DMS114 treated with DMSO at 0.1 percent for 48 hours (cell line): ENCODE measurements around the gene ATP2C1.

Source experiments
- DNase-seq: peaks from one replicate; lab custom pipeline; 2025; ENCODE audit not compliant: unreplicated experiment; lab: John Stamatoyannopoulos, UW

ATP2C1 gene

DNA sequence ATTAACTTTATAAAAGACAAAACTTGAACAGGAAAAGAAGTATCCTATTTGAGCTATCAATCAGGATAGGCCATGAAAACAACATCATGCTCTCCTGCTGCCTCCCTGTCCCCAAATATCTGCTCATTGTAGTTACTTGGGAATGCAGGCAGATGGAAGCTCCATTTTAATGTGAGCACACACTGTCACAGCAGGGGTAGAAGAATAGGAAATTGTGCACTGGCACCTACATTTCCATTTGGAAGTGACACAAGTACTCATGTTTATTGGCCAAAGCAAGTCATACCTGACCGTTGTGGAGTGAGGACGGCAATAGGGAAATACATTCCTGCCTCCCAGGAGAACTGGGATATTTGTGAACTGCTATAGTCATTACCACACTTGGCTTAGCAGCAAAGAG, 80.3 kb downstream of the ATP2C1 start:
- DNase-seq: no peak

DNA sequence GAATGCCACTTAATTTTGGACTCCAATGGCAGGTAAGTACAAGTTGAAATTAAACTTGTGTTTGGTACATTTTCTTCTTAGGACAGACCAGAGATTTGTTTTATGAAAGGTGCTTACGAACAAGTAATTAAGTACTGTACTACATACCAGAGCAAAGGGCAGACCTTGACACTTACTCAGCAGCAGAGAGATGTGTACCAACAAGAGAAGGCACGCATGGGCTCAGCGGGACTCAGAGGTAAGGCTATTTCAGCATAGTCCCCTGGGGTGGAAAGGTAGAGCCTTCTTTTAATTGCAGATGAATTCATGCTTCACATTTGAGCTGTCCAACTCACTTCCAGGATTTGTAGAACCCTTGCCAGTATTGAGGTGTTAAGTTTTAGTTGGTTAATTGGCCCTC, 81.4 kb downstream of the ATP2C1 start:
- no peak for DNase-seq

DNA sequence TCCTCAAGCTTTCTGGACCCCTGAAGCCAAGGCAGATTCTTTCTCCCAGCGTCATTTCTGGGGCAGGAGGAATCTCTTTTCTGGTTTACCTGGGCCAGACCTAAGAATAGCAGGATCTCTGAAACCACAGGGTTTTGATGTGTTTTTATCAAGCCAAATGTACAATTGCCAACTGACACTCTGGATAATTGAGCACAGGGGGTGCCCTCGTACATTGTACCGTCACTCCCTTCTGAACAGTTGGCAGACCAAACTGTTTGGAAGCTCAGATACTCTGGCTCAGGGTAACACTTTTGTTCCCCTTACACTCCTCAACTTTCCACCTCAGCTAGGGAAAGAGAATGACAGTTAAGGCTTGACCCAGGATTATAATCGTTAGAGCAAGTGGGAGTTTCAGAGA, 82.8 kb downstream of the ATP2C1 start:
- DNase-seq: no peak

DNA sequence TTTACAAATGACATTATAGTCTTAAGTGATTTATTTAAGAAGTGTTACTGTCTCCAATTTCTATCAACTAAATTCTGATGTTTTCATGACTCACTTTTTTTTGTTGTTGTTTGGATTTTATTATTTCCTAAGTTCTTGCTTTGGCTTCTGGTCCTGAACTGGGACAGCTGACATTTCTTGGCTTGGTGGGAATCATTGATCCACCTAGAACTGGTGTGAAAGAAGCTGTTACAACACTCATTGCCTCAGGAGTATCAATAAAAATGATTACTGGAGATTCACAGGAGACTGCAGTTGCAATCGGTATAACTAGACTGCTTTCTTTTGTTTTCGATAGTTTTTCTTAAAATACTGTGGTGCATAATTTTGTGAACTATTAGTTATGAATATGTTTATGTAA, 85.2 kb downstream of the ATP2C1 start:
- no peak for DNase-seq

DNA sequence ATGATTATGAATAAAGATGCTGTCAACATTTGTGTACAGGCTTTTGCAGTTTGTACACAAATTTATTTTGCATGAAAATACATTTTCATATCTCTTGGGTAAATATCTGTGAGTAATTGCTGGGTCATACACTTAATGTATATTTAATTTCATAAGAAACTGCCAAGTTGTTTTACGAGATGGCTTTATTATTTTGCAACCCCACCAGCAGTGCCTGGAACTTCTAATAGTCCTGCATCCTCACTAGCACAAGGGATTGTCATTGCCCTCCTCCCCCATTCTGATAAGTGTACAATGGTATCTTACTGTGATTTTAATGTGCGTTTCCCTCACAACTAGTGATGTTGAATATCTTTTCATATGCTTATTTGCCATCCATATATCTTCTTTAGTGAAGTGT, 87.6 kb downstream of the ATP2C1 start:
- no peak for DNase-seq

DNA sequence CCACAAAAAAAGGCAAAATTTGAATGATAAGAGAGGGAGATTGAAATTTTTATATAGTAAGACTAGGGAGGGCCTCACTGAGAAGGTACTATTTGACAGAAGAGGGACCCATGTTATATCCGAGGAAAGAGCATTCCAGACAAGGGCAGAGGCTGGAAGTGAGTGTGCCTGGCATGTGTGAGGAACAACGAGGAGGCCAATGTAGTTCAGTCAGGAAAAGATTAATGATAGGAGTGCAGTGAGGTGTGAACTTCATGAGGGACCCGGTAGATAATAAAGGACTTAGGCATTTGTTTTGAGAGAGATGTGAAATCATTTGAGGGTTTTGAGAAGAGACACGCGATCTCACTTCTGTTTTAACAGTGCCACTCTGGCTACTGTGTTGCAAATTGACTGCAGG, 96.4 kb downstream of the ATP2C1 start:
- no peak for DNase-seq

DNA sequence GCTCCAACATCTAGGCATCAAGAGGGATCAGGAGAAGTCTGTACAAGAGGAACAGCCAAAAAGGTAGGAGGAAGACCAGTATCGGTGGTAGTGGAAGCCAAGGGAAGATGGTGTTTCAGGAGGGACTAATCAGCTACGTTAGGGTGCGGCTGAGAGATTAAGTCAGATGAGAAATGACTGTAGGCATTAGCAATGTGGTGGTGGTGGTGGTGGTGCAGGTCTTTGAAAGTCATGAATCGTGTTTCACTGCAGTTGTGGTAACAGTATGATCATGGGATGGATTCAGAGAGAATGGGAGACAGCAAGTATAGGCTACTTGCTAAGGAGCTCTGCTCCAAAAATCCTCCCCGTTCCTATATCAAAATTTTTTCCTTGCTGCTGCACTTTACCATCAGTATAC, 97.2 kb downstream of the ATP2C1 start:
- DNase-seq: no peak

DNA sequence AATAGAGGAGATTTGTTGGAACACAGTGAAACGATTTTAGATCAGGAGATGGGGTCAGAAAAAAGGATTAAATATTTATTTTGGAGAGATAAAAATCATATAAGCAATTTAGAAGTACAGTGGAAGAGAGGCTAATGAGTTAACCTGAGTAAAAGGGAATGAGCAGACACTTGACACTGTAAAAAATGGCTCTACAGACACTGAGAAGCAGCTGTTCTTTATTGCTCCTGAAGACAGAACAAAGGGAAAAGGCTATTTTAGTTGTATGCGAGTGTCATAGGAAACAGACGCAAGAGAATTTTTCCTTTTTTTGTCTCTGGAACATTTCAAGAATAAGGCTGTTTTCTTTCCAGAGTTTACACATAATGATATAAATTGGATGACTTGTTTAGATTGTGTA, 98.5 kb downstream of the ATP2C1 start:
- no peak for DNase-seq

DNA sequence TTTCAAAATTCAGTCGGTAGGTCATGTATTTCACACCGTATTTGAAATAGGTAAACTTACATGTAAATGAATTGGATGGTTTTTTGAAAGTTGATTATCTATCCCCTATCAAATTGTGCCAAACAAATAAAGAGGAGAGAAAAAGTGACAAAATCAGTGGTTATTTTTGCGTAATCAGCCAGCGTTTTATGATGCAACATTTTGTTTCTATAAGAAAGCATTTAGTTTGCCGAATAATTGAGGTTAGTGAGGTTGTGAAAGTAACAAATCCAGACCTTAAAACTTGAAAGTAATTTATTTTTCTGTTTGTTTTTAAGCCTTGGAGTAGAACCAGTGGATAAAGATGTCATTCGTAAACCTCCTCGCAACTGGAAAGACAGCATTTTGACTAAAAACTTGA, 103.4 kb downstream of the ATP2C1 start:
- no peak for DNase-seq

DNA sequence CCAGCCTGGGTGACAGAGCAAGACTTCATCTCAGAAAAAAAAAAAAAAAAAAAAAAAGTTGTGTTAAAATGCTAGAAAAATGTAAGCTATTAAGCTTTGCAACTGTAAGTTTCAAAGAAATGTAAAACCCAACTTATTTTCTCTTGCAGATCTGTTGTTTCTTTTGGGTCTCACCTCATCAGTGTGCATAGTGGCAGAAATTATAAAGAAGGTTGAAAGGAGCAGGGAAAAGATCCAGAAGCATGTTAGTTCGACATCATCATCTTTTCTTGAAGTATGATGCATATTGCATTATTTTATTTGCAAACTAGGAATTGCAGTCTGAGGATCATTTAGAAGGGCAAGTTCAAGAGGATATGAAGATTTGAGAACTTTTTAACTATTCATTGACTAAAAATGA, 107.2 kb downstream of the ATP2C1 start:
- no peak for DNase-seq

DNA sequence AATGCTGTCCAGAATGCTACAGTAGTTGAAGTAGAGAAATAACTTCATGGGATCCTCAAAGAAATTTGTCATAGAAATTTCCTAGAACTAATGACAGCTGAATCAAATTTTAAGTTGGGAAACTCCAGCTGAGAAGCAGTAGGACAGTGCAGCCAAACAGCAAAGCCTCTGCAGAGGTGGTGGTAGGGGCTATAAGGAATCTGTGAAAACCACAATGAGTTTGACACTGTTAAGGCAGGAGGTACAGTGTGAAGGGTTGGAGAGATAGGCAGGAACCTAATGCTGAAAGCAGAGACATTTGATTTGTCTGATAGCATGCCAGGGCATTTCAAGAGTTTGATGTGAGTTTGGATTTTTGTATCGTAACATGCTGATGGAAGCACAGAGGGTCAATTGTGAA, 110.7 kb downstream of the ATP2C1 start:
- DNase-seq: no peak

DNA sequence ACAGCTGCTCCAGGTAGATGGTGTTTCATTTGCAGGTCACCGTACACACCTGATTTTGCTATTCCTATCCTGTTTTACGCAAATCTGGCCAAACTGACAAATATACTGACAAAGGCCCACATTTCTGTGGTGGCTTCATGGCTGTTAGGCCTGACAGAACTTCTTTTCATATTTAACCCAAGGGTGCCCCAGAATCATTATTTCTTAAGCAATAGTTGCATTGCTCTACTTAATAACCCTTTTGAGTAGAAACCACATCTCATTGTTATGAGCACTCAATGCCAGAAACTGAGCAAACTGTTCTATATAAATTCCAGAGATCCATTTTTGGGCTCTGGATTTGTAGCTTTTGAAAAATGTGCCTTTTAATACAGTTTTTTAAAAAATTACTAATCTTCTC, 113.4 kb downstream of the ATP2C1 start:
- no peak for DNase-seq

DNA sequence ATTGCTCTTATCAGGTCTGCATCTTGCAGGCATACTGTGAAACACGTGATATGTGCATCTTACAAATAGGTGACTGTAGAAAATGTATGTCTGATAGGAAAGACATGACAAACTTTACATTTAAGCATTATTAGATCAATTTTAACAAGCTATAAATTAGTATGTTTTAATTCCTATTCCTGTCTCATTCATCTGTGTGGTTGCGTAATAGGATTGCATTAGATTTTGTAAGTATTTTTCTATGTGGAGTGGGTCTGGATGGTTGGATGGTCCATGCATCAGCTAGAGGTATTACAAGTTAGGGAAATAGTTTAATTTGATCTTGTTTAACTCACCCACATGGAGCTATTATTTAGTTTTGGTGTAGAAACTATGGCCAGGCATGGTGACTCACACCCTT, 113.9 kb downstream of the ATP2C1 start:
- DNase-seq: no peak

DNA sequence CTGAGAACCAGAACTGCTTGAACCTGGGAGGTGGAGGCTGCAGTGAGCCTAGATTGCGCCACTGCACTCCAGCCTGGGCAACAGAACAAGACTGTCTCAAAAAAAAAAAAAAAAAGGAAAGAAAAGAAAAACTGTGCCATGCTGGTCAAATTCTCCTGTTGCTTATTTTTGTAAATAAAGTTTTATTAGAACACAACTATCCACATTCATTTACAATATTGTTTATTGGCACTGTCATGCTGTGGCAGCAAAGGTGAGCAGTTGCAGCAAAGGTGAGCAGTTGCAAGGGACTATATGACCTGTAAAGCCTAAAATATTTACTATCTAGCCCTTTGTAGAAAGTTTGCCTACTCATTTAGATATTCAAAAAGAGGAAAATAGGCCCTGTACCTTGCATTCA, 114.4 kb downstream of the ATP2C1 start:
- DNase-seq: no peak

DNA sequence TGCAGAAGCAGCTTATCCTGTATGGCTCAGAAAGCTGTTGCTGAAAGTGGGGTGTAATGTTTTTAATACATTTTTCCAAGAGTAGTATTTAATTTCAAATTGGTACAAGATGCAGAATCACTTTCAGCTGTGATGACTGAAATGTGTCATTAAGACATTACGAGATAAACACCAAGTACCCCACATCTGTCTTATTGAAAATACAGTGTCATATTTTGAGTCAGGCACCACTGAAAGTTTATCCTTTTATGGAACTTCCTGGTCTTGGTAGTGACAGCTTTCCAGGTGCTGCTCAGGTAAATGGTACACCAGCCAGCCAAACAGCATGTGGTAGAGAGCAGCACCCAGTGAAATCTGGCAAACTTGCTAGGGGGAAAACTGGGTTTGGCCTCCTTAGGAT, 115.8 kb downstream of the ATP2C1 start:
- DNase-seq: no peak

DNA sequence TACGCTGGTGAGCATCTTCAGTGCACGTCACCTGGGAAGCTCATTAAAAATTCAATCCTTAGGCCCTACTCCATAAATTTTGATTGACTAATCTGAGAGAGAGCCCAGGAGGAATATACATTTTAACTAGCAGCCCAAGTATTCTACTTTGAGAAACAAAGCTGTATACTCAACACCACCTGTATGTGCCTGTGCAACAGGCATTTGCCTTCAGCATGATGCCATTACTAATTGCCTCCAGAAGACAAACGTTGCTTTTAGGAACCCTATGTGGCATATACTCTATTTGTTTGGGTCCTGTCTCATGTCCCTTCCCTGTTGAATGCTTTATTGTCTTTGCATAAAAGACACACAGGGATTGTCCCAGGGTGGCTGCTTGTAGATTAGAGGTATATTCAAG, 125.1 kb downstream of the ATP2C1 start:
- no peak for DNase-seq

DNA sequence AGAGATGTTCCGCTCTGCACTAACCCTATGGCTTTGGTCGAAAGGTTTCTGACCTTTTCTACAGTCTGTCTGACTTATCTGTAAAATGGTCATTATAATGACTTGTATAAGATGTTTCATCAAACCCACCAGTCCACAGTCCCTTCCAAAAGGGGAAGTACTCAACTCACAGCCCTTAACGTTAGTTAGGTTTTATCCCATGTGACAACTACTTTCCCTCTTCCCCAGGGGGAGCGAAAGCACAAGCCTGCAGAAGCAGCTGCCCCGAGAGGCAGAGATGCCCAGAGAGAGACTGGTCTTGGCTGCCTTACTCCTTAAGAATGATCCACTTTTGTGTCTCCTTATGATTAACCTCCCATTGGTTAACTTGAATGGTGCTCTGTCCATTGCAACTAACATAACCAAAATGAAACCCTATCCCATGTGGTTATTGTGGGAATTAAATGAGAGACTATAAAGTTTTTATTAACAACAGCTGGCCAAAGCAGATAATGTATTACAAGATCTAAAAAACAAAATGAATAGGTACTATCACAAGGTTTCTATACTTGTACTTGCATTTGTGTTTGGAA, 126.3 kb downstream of the ATP2C1 start:
- no peak for DNase-seq

DNA sequence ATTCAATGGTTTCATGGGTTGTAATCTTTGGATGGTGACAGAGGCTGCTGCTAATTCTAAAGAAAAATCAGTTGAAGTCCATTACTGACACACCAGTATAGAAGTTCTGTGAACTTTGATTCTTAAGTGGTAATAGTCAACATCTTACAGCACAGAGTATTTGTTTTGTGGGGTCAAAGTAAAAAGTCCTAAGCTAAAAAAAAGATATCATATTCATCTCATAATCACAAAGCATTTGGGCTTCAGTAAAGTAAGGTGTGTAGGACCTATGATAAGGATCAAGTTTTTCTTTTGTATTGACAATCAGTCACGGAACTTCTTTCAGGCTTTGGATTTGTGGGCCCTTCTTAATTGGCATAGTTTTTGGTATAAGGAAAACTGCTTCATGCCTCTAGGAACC, 131.7 kb downstream of the ATP2C1 start:
- DNase-seq: no peak

DNA sequence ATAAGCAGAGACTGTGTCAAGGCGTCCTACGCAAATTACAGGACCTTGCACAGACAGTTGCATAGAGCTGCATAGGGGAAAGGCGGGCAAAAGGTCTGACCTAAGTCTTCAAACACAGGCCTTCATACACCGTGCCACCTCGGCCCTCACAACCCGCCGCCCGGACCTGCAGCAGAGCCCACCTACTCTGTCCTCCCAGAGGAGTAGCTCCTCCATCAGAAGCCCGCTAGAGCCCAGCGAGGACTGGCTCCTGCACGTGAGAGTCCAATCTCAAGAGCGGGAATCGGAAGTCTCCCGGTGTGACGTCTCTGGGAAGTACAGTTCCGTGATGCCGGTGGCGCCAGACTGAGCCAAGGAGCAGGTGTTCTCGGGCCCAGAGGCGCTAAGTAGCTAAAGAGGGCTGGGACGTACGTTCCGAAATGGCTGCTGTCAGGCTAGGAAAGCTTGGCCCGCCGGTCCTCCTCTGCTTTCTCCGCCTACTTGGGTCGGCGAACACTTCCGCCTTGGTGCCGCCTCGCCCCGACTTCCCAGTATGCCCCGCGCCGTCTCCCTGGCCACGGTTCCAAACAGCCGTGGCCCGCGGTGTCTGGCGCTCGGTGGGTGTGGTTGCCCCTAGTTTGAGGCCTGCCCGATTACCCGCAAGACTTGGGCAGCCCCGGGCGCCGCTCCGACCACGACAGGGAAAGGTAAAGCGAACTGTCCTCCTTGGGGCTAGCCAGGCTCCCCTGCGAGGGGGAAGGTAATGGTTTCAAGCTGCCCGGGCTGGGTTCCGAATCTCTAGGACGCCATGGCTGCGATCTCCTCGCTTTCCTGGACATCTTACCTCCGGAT, 132.7 kb downstream of the ATP2C1 start, which contains the start of the genes ASTE1 and NEK11:
TSS of gene ASTE1 (minus strand) at position 505 of the 831 bp plus-strand sequence. CDS start 1,519 bp downstream, outside the sequence.
TSS of gene NEK11 (plus strand) at position 557 of the 831 bp plus-strand sequence. CDS start 2,832 bp downstream, outside the sequence.
- DNase-seq: peak; percentile 75

DNA sequence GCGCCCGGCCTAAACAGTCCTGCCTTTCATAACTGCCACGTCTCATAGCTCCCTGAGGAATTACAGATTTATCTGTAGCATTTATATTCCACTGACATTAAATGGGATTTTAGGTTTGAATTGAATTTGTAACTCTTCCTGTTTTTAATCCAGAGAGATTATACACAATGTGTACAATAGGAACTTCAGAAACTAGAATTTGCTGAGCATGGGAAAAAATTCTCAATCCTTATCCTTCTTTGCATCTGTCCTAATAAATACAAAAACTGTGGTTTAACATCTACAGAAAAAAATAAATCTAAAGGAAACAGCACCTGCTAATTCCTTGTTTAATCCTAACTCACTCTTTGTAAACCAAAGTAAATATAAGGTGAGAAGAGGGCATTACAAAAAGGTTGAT, 135.0 kb downstream of the ATP2C1 start:
- no peak for DNase-seq

DNA sequence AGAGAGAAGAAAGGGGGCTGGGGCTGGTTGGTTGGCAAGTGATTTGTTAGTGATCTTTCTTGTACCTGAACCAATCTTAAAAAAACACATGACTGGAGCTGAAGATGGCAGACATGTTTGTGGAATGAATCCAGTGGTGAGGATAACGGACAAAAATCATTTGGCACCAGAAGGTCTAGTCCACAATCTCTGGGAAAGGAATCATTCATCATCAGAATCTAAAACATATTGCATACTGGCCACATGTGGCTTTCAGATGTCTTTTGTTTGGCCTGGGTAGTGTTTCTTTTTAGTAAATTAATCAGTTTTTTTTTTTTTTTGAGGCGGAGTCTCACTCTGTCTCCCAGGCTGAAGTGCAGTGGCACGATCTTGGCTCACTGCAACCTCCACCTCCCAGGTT, 137.8 kb downstream of the ATP2C1 start:
- no peak for DNase-seq

DNA sequence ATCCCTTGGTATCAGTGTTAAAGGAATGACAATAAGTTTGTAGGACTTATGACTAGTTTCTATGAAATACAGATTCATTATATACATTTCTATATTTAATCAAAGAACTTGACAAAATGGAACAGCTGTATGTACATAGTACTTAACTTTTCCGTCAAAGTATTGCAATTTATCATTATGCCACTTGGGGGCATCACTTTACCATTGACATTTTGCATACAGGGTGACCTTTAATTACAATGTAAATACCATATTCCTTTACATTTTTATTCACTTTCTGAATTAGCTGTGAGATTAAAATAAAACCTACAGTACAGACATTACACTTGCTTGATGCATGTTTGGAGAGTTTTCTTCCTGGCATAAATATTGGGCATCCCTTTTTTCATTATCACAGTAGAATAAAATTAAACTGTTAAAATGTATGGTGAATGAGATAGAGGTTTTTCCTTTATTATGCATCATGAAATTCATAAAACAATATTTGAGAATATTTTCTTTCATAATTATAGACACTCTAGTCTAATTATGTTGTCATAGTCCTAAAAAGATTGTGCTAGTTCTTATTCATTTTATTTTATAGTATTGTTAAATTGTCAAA, 139.7 kb downstream of the ATP2C1 start:
- no peak for DNase-seq
